Measurements from ENCODE around the gene LASP1NB.

DNA sequence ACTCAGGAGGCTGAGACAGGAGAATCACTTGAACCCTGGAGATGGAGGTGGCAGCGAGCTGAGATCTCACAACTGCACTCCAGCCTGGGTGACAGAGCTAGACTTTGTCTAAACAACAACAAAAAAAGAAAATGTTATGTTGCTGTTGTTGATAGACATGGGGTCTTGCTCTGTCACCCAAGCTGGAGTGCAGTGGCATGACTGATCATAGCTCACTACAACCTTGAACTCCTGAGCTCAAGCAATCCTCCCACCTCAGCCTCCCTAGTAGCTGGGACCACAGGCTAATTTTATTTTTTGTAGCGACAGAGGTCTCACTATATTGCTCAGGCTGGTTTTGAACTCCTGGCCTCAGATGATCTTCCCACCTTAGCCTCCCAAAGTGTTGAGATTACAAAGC lies 21.8 kb downstream of the LASP1NB start:
- TF ChIP-seq, protein P1, sequence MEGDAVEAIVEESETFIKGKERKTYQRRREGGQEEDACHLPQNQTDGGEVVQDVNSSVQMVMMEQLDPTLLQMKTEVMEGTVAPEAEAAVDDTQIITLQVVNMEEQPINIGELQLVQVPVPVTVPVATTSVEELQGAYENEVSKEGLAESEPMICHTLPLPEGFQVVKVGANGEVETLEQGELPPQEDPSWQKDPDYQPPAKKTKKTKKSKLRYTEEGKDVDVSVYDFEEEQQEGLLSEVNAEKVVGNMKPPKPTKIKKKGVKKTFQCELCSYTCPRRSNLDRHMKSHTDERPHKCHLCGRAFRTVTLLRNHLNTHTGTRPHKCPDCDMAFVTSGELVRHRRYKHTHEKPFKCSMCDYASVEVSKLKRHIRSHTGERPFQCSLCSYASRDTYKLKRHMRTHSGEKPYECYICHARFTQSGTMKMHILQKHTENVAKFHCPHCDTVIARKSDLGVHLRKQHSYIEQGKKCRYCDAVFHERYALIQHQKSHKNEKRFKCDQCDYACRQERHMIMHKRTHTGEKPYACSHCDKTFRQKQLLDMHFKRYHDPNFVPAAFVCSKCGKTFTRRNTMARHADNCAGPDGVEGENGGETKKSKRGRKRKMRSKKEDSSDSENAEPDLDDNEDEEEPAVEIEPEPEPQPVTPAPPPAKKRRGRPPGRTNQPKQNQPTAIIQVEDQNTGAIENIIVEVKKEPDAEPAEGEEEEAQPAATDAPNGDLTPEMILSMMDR (IDR thresholded peaks at IDR 0.05) = no peak
- TF ChIP-seq POLR2A (IDR thresholded peaks at IDR 0.05; ENCODE audit: low read depth) (no peak), POLR2AphosphoS5 (IDR thresholded peaks at IDR 0.05) (no peak)

Data from esophagus muscularis mucosa (tissue), 3 donors.